ENCODE measurements around the gene ZC3H4.
"Not testable (repeated sequence)": the region's sequence is repeated elsewhere in the genome, so short reads cannot be mapped to it uniquely, and the experiment has no call there.

Gene ZC3H4

DNA sequence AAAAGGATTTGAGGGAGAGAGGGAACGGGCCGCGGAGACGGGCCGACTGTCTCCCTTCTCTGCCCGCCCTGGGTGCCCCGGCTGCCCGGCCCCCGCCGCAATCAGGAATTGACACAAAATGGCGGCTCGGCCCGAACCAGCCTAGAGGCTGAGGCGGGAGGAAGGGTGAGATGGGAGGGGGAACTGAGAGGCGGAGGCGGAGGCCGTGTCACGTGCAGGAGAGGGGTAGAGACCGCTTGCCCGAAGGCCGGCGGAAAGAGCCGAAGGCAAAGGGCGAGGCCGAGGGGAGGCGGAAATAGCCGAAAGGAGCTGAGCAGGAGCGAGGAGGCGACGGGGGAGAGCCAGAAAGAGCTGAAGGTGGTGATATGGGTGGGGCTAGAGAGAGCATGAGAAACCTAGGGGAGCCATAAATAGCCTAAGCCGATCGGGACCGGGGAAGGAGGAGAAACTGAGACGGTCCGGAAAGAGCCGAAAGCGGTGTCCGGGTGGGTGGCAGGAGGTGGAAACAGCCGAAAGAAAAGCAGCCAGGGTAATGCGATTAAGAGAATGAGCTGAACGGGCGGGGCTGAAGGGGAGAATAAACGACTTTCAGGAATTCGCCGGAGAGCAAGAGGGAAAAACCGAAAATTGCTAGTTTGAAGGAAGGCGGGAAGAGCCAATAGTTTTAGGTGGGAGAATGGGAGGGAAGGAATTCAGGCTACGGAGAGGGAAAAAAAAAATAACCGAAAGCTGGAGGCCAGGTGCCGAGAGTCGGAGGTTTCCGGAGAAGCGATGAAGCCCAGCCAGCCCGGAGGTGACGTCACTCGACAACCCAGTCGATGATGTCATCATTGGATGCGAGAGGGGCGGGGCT lies at the start of gene ZC3H4:
ZC3H4 (minus strand) TSS at position 780 of the 853 bp plus-strand sequence. CDS start 1,192 bp downstream, outside the sequence.
- DNase-seq (ENCODE audit: low read depth): peak; percentile 100

GRCh38 chr19:47161876-47162489 lies 48.4 kb upstream of the ZC3H4 start:
- DNase-seq (ENCODE audit: low read depth): no peak

DNA sequence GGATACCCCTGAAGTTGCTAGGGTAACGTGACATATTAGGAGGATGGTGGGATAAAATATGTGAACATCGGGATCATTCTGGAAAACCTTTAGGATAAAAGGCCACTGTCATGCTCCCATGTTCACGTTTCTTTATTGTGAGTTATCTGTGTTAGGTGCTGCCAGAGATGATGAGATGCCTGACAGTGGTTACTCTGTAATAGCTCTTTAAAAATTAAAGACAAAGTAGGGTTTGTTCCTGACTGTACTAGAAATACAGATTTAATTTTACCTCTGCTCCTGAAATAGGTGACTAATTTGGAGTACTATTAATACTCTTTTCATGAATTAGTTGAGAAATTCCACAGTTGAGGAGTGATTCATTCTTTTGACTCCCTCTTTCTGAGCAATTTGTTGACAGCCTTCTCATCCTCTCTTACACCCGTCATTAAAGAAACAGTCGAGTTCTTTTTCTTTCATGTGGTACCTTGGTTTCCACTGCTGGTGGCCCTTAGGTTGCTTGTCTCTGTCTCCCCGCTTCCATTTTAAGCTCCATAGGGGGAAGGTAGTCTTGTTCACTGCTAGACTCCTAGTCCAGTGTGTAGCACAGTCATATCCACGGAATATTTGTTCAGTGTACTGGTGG lies 45.4 kb upstream of the ZC3H4 start:
- DNase-seq (ENCODE audit: low read depth): peak; percentile 38

- DNase-seq (ENCODE audit: low read depth): no peak
These were observed 44.8 kb upstream of the ZC3H4 start for GRCh38 chr19:47158367-47158791.

DNA sequence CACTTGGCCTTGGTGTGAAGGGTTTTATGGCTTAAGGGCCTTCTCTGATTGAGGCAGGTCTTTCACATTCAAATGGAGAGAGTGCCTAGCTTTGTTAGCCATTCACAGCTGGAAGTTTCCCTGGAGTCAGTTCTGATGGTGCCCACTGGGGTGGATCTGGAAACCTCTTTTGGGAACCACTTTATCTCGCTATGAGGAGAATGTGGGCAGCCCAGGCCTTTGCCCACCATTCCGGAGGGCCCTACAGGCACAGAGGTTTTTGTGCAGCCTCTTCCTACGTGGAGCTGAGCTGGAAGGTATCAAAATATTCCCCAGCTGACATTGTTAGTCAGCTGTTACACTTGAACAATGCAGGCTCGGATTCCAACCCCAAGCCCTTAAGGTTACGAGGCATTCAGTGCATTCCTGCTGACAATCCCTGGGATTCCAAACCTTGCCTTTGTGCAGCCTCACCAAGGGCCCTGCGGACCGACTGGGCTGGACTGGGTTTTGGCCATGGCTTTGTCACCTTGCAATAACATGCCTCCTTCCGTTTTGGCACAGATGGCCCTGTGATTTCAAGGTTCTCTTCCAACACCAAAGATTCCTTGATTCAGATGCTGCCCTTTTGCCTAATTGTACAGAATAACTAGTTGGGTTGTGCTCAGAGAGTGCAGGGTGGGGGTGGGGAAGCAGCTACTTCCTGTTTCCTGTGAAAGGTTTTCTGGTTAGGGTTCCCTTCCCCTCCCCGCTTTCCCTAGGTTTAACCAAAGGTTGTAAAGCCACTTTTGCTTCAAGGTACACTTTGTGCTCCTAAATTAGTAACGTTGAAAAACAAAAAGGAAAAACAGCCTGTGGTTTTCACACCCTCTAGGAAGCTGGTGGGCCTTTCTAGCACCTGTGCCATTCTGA lies 44.1 kb upstream of the ZC3H4 start:
- DNase-seq (ENCODE audit: low read depth): no peak

DNA sequence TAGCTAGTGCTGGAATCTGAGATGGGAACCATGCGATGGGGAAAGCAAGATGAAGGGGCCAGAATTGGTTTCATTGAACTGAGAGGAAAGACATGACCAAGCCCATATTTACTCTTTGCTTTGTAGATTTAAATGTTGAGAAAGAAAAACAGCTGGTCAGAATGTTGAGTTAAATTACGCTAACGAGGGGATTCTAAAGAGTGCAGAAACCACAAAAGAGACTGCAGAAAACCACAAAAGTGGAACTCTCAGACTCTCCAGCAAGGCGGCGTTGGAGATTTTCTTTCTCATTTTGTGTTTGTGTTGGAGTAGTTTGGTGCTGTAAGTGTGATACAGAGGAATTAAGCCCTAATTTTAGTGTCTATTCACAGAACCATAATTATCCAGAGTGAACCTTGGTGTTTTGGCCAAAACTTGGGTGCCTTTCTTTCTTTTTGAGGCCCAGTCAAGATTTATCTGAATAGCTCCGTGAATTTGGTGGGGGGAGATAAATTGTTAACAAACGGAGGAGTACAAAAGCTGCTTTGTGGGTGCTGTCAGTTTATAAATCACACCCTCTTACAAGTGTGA lies 43.4 kb upstream of the ZC3H4 start:
- no peak for DNase-seq (ENCODE audit: low read depth)

DNA sequence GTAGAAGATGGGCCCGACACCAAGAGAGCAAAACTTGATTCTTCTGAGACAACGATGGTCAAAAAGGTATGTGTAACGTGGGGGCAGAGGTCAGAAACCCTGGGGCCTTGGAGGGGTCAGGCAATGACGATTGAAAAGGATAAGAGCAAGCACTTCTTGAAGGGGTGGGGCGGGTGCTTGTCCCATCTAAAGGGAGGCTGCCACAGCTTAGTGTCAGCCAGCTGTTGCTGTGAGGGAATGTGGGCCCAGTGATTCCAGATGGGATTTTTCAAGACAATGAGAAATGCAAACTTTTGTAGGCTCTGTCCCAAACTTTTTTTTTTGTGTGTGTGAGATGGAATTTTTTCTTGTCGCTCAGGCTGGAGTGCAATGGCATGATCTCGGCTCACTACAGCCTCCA lies 41.6 kb upstream of the ZC3H4 start:
- DNase-seq (ENCODE audit: low read depth): no peak

GRCh38 chr19:47153266-47153665 lies 39.7 kb upstream of the ZC3H4 start:
- no peak for DNase-seq (ENCODE audit: low read depth)

DNA sequence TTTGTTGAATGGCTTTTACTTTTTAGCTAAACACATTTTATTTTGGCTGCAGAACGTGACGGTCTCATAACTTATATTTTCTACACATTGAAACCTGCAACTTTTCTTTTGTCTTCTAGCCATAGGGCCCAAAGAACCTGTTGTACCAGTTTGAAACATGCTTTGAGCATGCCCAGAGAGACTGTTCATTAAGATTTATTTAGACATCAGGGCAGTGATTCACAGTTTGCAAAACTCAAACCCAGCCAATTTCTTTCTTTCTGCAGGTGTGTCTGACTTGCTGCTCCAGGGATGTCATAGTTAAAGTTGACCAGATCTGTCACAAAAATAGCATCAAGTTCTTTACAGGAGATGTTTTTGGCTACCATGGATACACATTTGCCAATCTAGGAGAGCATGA lies 39.1 kb upstream of the ZC3H4 start:
- DNase-seq (ENCODE audit: low read depth): no peak

- DNase-seq (ENCODE audit: low read depth): no peak
These were observed 38.6 kb upstream of the ZC3H4 start for GRCh38 chr19:47152205-47152604.

DNA sequence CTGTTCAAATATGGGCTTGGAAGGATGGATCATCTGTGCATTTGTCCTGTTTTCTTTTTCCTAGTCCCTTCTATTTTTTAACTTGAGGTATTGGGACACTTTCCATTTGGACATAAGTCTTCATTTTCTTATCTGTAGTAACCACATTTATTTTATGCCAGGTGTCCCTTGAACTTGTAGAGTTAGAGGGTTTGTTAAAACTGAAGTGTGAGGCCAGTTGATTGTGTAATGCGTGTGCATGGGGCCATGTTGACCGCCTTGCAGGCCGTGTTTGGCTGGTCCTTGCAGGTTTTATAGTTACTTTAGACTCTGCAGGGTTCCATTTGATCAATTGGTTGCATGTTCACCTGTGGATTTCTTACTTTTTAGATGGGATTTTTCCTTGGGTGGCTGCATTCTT lies 38.1 kb upstream of the ZC3H4 start:
- DNase-seq (ENCODE audit: low read depth): no peak

GRCh38 chr19:47146920-47147319 lies 33.3 kb upstream of the ZC3H4 start:
- DNase-seq (ENCODE audit: low read depth): no peak

DNA sequence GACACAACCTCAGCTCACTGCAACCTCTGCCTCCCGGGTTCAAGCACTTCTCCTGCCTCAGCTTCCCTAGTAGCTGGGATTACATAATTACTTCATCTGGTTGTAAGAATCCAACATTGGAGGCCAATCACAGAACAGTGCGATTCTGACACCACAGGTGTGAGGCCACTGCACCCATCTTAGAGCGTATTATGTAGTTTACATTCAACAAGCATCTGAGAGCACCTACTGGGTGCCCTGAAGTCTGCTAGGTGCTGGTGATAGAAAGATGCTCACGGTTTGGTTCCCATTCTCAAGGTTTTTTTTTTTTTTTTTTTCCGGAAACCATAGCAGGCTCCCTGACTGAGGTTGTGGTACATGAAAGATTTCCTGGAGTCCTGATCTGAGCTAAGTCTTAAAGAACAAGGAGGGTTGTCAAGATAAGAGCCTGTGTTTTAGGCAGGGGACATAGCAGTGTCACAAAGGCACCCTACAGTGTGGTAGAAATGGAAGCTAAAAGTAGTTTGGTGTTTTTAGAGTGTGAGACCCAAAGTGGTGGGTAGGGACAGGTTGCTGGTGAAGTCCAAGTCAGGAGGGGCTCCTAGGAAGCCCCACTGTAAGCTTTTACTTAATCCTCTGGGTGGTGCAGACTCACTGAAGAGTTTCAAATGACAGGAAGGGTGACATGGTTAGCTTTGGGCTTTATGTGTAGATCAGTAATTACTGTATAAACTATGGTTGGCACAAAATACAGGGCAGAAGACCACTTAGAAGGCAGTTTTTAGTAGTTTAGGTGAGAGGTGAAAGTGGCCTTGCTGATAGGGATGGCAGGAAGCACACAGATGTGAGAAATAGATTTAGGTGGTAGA lies 32.3 kb upstream of the ZC3H4 start:
- DNase-seq (ENCODE audit: low read depth): no peak

DNA sequence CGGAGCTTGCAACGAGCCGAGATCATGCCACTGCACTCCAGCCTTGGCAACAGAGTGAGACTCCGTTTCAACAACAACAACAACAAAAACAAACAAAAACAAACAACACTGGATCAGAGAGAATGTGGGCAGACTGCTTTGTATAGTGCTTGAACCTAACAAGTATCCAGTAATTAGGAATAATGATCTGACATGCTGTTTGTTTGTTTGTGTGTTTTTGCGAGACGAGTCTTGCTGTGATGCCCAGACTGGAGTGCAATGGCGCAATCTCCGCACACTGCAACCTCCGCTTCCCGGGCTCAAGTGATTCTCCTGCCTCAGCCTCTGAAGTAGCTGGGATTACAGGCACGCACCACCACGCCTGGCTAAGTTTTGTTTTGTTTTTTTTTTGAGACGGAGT lies 31.1 kb upstream of the ZC3H4 start:
- no peak for DNase-seq (ENCODE audit: low read depth)

DNA sequence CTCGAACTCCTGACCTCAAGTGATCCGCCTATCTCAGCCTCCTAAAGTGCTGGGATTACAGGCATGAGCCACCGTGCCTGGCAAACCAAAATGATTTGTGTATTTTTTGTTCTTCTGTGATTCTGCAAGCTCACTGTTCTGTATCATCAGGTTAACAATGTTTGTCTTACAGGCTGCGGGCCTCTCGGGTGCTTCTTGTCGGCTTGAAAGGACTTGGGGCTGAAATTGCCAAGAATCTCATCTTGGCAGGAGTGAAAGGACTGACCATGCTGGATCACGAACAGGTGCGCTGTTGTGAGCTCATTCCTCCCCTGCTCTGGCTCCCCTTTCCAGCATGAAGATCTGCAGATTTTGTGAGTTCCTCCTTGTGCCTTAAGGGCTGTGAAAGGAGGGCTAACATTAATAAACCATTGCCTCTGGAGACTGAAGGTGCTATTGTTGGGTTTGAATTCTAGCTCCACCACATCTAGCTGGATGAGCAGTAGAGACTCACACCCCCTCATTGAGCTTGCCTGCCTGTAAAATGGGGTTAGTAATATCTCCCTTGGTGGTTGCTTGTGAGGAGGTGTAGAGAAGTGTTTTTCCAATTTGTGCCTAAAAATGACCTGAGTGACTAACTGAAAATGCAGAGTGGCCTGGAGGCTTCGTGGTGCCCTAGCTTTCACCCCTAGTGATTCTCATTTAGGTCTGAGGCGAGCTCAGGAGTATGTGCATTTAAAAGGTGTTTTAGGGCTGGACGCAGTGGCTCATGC lies 29.9 kb upstream of the ZC3H4 start:
- DNase-seq (ENCODE audit: low read depth): no peak

- DNase-seq (ENCODE audit: low read depth): no peak
These were observed 29.2 kb upstream of the ZC3H4 start for GRCh38 chr19:47142779-47143178.

DNA sequence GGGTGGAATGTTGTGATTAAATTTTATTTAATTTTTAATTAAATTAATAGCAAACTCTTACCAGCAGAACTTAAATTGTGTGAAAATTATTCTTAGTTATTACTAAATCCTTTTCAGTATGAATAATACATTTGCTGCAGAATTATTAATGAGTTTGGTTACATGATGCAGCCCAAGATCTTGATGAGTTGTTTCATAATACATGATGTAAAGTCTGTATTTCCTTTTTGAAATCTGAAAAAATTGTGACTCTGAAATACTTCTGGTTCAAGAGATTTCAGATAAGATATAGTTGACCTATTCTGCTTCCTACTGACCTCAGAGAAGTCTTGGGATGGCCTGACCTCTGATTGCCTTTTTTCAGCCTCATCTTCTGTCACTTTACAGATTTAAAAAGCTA lies 28.1 kb upstream of the ZC3H4 start:
- no peak for DNase-seq (ENCODE audit: low read depth)

DNA sequence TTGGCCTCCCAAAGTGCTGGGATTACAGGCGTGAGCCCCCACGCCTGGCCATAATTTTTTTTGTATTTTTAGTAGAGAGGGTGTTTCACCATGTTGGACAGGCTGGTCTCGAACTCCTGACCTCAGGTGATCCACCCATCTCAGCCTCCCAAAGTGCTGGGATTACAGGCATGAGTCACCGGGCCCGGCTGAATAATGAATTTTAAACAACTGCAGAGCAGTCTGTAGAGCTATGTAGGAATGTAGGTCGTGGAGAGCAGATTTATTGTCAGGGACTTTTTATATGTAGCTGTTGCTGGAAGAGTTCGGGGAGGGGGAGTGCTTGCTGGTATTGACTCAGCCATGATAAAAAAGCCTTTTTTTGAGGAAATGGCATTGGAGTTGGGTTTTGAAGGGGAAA lies 27.7 kb upstream of the ZC3H4 start:
- DNase-seq (ENCODE audit: low read depth): not testable (repeated sequence)

GRCh38 chr19:47135156-47135555 lies 21.6 kb upstream of the ZC3H4 start:
- no peak for DNase-seq (ENCODE audit: low read depth)

DNA sequence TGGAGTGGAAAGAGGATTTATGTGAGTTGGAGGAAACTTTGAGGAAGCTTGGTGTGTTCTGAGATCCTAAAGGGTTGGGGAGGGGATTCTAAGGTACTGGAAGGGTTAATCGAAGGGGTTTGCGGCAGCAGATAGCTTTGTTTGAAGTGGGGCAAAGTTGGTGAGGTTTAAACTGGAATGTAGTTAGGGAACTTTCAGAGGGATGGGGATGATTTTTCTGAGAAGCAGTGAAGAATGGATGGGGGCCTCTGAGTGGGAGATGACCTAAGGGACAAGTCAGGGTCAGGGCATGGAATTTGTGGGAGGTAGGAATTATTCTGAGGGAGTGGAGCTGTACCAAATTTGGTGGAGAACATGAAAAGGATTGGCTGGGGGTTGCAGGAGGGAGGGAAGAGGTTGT lies 21.0 kb upstream of the ZC3H4 start:
- DNase-seq (ENCODE audit: low read depth): no peak

Data from stimulated activated CD4-positive, alpha-beta T cell treated with anti-CD3 and anti-CD28 coated beads, Interleukin-2, amount 100 ng/mL, for 4 hours (primary cell).